Endothelial cell (in vitro differentiated cells): Measurements from ENCODE around the gene AP3S2. TPM values are rescaled to one million over a fixed set of nuclear protein-coding genes. Genes with fewer than 3 reads are reported as not detected.

Source experiments
- DNase-seq: peaks from one replicate; pipeline ENCODE4 v3.0.0; 2021; ENCODE audit warnings: low spot score
- H3K27ac Mint-ChIP-seq: one replicate; pipeline ENCODE4 v1.8.0; 2021; ENCODE audit warnings: mixed read lengths, inconsistent platforms; ENCODE audit not compliant: unreplicated experiment
- H3K27me3 Mint-ChIP-seq: one replicate; pipeline ENCODE4 v1.8.0; 2021; ENCODE audit warnings: mild to moderate bottlenecking, moderate library complexity, mixed read lengths, inconsistent platforms; ENCODE audit not compliant: unreplicated experiment
- H3K36me3 Mint-ChIP-seq: one replicate; pipeline ENCODE4 v1.8.0; 2021; ENCODE audit warnings: mild to moderate bottlenecking, low read depth, mixed read lengths, inconsistent platforms; ENCODE audit not compliant: unreplicated experiment
- H3K4me1 Mint-ChIP-seq: one replicate; pipeline ENCODE4 v1.8.0; 2021; ENCODE audit warnings: mild to moderate bottlenecking, mixed read lengths, inconsistent platforms; ENCODE audit not compliant: unreplicated experiment
- H3K4me3 Mint-ChIP-seq: one replicate; pipeline ENCODE4 v1.8.0; 2021; ENCODE audit warnings: mild to moderate bottlenecking, mixed read lengths, inconsistent platforms; ENCODE audit not compliant: unreplicated experiment
- H3K9me3 Mint-ChIP-seq: one replicate; pipeline ENCODE4 v1.8.0; 2021; ENCODE audit warnings: mixed read lengths, inconsistent platforms; ENCODE audit not compliant: unreplicated experiment
- total RNA-seq: library from RNA; stranded (reverse); fragmentation: NEBNext Ultra II Directional; extraction: Animal tissue kit (Norgen Biotek cat#: 25700); gene quantifications from one replicate; pipeline ENCODE4 v1.2.1, GENCODE V29; 2021; ENCODE audit not compliant: unreplicated experiment
- TF ChIP-seq, protein P1 (sequence below): fragments of 200-600 bp; sonication (generic); IDR thresholded peaks from one replicate; pipeline ENCODE4 v1.5.0; 2021; ENCODE audit warnings: antibody characterized with exemption; ENCODE audit not compliant: unreplicated experiment

The AP3S2 gene
- total RNA-seq, 1 donor from 2014 or later: 23.2 TPM

DNA sequence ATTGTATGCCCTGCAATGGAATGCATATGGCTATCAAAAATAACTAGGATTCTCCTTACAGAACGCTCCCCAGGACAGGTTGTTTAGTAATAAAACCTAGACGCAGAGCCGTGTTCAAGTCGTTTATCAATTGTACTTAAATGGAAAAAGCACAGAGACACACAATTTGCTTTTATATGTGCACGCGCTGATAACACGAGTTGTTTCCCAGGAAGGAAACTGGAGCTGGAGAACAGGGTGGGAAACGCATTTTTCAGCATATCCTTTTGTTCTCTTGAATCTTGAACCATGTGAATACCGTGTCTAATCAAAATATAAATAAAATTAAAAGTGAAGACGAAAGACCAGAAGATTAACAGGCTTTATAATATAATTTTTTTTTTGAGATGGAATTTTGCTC lies 75.5 kb downstream of the AP3S2 start:
- H3K36me3 Mint-ChIP-seq: peaks cover 7% of the 10 kb centered on the region
- no peak for DNase-seq
- H3K27me3 Mint-ChIP-seq: peaks cover 14% of the 10 kb centered on the region
- TF ChIP-seq, protein P1, sequence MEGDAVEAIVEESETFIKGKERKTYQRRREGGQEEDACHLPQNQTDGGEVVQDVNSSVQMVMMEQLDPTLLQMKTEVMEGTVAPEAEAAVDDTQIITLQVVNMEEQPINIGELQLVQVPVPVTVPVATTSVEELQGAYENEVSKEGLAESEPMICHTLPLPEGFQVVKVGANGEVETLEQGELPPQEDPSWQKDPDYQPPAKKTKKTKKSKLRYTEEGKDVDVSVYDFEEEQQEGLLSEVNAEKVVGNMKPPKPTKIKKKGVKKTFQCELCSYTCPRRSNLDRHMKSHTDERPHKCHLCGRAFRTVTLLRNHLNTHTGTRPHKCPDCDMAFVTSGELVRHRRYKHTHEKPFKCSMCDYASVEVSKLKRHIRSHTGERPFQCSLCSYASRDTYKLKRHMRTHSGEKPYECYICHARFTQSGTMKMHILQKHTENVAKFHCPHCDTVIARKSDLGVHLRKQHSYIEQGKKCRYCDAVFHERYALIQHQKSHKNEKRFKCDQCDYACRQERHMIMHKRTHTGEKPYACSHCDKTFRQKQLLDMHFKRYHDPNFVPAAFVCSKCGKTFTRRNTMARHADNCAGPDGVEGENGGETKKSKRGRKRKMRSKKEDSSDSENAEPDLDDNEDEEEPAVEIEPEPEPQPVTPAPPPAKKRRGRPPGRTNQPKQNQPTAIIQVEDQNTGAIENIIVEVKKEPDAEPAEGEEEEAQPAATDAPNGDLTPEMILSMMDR: no peak
- peaks cover 28% of the 10 kb centered on the region for H3K4me1 Mint-ChIP-seq
- no peaks in the 10 kb centered on the region for H3K9me3 Mint-ChIP-seq
- H3K4me3 Mint-ChIP-seq: no peak overlapping the region
- no peak overlapping the region for H3K27ac Mint-ChIP-seq

DNA sequence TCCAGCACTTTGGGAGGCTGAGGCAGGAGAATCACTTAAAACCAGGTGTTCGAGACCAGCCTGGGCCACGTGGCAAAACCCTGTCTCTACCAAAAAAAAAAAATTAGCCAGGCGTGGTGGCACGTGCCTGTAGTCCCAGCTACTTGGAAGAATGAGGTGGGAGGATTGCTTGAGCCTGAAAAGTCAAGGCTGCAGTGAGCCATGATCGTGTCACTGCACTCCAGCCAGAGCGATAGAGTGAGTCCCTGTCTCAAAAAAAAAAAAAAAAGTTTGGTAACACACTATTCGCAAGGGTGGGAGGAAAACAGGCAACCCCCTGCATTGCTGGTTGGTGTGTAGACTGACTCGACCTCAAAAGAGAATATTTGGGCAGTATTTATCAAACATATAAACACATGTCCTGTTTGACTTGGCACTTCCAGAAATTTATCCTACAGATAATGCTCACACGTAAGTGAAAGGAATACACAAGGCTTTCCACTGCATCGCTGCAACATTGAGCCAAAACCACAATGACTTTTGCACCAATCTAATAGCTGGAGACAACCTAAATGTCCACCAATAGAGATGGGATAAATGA lies 76.0 kb downstream of the AP3S2 start:
- H3K9me3 Mint-ChIP-seq: no peaks in the 10 kb centered on the region
- no peak overlapping the region for H3K27ac Mint-ChIP-seq
- TF ChIP-seq, protein P1: no peak
- no peak overlapping the region for H3K4me3 Mint-ChIP-seq
- peaks cover 28% of the 10 kb centered on the region for H3K4me1 Mint-ChIP-seq
- peaks cover 14% of the 10 kb centered on the region for H3K27me3 Mint-ChIP-seq
- peaks cover 7% of the 10 kb centered on the region for H3K36me3 Mint-ChIP-seq
- no peak for DNase-seq

DNA sequence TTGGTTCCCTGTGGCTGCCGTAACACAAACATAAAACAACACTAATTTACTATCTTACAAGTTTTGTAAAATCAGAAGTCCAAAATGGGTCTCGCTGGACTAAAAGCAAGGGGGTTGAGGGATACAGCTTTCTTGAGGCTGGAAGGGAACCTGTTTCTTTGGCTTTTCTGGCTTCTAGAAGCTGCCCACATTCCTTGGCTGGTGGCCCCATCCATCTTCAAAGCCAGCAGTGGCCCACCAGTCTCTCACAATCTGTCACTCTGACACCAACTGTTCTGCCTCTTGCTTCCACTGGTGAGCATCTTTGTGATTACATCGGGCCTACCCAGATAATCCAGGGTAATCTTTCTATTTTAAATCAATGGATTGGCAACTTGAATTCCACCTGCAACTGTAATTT lies 78.0 kb downstream of the AP3S2 start:
- H3K27me3 Mint-ChIP-seq: peaks cover 12% of the 10 kb centered on the region
- H3K9me3 Mint-ChIP-seq: no peaks in the 10 kb centered on the region
- H3K27ac Mint-ChIP-seq: peak overlapping the region; percentile 32
- peak overlapping the region; percentile 89 for H3K4me3 Mint-ChIP-seq
- TF ChIP-seq, protein P1: no peak
- H3K36me3 Mint-ChIP-seq: peaks cover 13% of the 10 kb centered on the region
- peaks cover 22% of the 10 kb centered on the region for H3K4me1 Mint-ChIP-seq
- no peak for DNase-seq

DNA sequence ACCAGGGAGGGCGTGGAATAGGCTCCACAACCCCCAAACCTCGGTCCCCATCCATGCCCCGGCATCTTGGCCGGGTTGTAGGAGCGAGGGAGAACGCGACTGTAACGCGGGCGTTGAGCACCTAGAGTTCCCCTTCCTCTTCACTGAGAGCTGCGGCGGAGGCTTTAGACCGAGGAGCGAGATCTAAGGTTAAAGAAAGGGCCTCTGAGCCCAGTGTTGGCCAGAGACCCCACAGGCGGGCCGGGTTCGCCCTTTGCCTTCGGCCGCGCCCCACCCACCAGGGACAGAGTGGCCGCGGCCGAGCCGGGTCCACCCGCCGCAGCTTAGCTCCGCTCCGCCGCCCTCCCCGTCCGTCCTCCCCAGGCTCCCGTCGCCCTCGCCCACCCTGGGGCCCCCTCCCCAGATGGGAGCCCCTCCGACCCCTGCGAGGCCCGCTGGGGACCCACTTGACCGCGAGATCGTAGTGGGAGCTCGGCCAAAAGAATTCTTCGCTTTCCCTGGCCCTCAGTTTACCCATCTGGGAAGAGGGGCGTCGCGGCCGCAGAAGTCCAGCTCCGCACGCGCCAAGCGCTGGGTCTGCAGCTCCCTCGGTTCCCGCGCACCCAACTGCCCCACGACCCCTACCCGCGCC lies 79.6 kb downstream of the AP3S2 start:
- Mint-ChIP-seq H3K4me1 (peaks cover 31% of the 10 kb centered on the region), H3K27ac (no peak overlapping the region), H3K9me3 (no peaks in the 10 kb centered on the region), H3K36me3 (peaks cover 20% of the 10 kb centered on the region), H3K27me3 (peaks cover 17% of the 10 kb centered on the region), H3K4me3 (peak overlapping the region; percentile 90)
- TF ChIP-seq, protein P1: no peak
- no peak for DNase-seq

DNA sequence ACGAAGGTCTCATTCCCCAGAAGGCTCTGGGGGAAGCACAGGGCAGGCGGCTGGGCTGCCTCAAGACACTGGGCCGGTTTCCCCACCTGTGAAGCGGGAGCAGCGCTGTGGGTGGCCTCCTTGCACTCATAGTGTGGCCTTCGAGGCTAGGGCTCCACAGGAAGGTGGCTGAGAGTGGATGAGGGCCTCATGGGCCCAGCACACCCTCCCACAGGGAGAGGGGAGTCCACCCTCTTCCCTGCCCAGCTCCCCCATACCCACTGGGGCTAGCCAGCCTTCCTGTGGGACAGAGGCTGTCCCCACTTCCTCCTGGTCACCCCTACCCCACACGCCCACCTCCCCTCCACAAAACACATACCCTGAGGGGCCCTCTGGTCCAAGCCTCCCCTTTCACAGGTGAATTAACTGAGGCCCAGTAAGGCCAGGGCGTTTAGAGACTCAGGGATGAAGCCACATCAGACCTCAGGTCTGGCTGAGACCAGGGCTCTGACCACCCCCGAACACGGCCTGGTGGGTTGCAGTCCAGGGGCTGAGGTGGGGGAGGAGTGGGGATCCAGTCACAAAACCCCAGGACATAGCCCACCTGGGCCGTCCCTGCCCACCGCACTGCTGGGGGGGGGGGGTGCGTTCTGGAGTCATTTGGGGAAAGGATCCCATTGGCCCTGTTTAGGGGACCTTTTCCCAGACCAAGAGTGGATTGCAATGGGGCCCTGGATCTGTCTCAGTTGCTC lies 80.2 kb downstream of the AP3S2 start:
- TF ChIP-seq, protein P1: no peak
- no peak for DNase-seq
- H3K36me3 Mint-ChIP-seq: peaks cover 20% of the 10 kb centered on the region
- H3K4me3 Mint-ChIP-seq: peak overlapping the region; percentile 90
- H3K27ac Mint-ChIP-seq: no peak overlapping the region
- peaks cover 36% of the 10 kb centered on the region for H3K4me1 Mint-ChIP-seq
- H3K9me3 Mint-ChIP-seq: no peaks in the 10 kb centered on the region
- peaks cover 17% of the 10 kb centered on the region for H3K27me3 Mint-ChIP-seq
